ENCODE data around the gene TMEM235. TPM values are rescaled to one million over a fixed set of nuclear protein-coding genes. Genes with fewer than 3 reads are reported as not detected.
"Not testable (repeated sequence)": the region's sequence is repeated elsewhere in the genome, so short reads cannot be mapped to it uniquely, and the experiment has no call there.

The TMEM235 gene
- total RNA-seq, 2 experiments from 2014 or later, result 0.32 TPM; not detected in 1

- Histone ChIP-seq H3K4me2 (ENCODE audit: low read length) (no peak overlapping the region), H3K9me3 (ENCODE audit: low read length) (no peaks in the 10 kb centered on the region), H3K27ac (ENCODE audit: low read depth, low read length, poor library complexity, severe bottlenecking) (no peak overlapping the region), H3K9me2 (ENCODE audit: insufficient read depth, low read length) (no peaks in the 10 kb centered on the region), H3K4me3 (ENCODE audit: low read depth, low read length, poor library complexity, severe bottlenecking) (no peak overlapping the region), H3K4me1 (ENCODE audit: insufficient read depth, low read length, poor library complexity, severe bottlenecking) (peaks cover 25% of the 10 kb centered on the region), H4K20me1 (ENCODE audit: insufficient read depth, low read length) (no peaks in the 10 kb centered on the region), H2AFZ (ENCODE audit: low read length) (no peak overlapping the region), H3K36me3 (ENCODE audit: insufficient read depth, low read length) (no peaks in the 10 kb centered on the region), H3K79me2 (ENCODE audit: insufficient read depth, low read depth, low read length) (no peaks in the 10 kb centered on the region)
- BruUV-seq (replicated peaks), result no TSS peak
- intact Hi-C loops (cut with micrococcal nuclease; ENCODE audit: unreplicated experiment), result no loop called here
- CTCF ChIA-PET (ENCODE audit: unreplicated experiment), result no interaction called here
- POLR2A ChIA-PET, result no interaction called here
- TF ChIP-seq, protein P1, sequence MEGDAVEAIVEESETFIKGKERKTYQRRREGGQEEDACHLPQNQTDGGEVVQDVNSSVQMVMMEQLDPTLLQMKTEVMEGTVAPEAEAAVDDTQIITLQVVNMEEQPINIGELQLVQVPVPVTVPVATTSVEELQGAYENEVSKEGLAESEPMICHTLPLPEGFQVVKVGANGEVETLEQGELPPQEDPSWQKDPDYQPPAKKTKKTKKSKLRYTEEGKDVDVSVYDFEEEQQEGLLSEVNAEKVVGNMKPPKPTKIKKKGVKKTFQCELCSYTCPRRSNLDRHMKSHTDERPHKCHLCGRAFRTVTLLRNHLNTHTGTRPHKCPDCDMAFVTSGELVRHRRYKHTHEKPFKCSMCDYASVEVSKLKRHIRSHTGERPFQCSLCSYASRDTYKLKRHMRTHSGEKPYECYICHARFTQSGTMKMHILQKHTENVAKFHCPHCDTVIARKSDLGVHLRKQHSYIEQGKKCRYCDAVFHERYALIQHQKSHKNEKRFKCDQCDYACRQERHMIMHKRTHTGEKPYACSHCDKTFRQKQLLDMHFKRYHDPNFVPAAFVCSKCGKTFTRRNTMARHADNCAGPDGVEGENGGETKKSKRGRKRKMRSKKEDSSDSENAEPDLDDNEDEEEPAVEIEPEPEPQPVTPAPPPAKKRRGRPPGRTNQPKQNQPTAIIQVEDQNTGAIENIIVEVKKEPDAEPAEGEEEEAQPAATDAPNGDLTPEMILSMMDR (conservative IDR thresholded peaks at IDR 0.05; ENCODE audit: low read length), result no peak
- no peak for TF ChIP-seq EZH2phosphoT487 (IDR thresholded peaks at IDR 0.05; ENCODE audit: borderline replicate concordance, low read depth, low read length)
- no peak for DNase-seq (ENCODE audit: low spot score)
These were observed 2.2 kb downstream of the TMEM235 start for GRCh38 chr17:78233678-78234077.

GRCh38 chr17:78234261-78234865 lies 2.9 kb downstream of the TMEM235 start:
- BruUV-seq (replicated peaks), result no TSS peak
- POLR2A ChIA-PET, result interaction anchor here (0.6 kb wide), 1 partner anchor 33 kb away, joined by 4 read pairs; no protein-coding TSS in a partner anchor
- CTCF ChIA-PET (ENCODE audit: unreplicated experiment), result no interaction called here

GRCh38 chr17:78235022-78235421 lies 3.6 kb downstream of the TMEM235 start:
- H2AFZ ChIP-seq (ENCODE audit: low read length); H3K9me2 ChIP-seq (ENCODE audit: insufficient read depth, low read length); H3K36me3 ChIP-seq (ENCODE audit: insufficient read depth, low read length); intact Hi-C loops (cut with micrococcal nuclease; ENCODE audit: unreplicated experiment); H4K20me1 ChIP-seq (ENCODE audit: insufficient read depth, low read length); H3K79me2 ChIP-seq (ENCODE audit: insufficient read depth, low read depth, low read length); H3K4me2 ChIP-seq (ENCODE audit: low read length); H3K4me3 ChIP-seq (ENCODE audit: low read depth, low read length, poor library complexity, severe bottlenecking); DNase-seq (ENCODE audit: low spot score); H3K9me3 ChIP-seq (ENCODE audit: low read length); BruUV-seq (replicated peaks); CTCF ChIA-PET (ENCODE audit: unreplicated experiment); POLR2A ChIA-PET; H3K27ac ChIP-seq (ENCODE audit: low read depth, low read length, poor library complexity, severe bottlenecking): not testable (repeated sequence)
- peaks cover 39% of the 10 kb centered on the region for H3K4me1 ChIP-seq (ENCODE audit: insufficient read depth, low read length, poor library complexity, severe bottlenecking)

More at GRCh38 chr17:78234261-78234865, 2.9 kb downstream of the TMEM235 start:
- Histone ChIP-seq H3K36me3 (ENCODE audit: insufficient read depth, low read length) (no peaks in the 10 kb centered on the region), H2AFZ (ENCODE audit: low read length) (no peak overlapping the region), H3K9me2 (ENCODE audit: insufficient read depth, low read length) (no peaks in the 10 kb centered on the region), H3K79me2 (ENCODE audit: insufficient read depth, low read depth, low read length) (no peaks in the 10 kb centered on the region), H3K4me2 (ENCODE audit: low read length) (no peak overlapping the region), H3K9me3 (ENCODE audit: low read length) (no peaks in the 10 kb centered on the region), H3K27ac (ENCODE audit: low read depth, low read length, poor library complexity, severe bottlenecking) (no peak overlapping the region), H3K4me1 (ENCODE audit: insufficient read depth, low read length, poor library complexity, severe bottlenecking) (peaks cover 32% of the 10 kb centered on the region), H4K20me1 (ENCODE audit: insufficient read depth, low read length) (no peaks in the 10 kb centered on the region), H3K4me3 (ENCODE audit: low read depth, low read length, poor library complexity, severe bottlenecking) (no peak overlapping the region)
- DNase-seq (ENCODE audit: low spot score), result no peak
- intact Hi-C loops (cut with micrococcal nuclease; ENCODE audit: unreplicated experiment), result no loop called here
- TF ChIP-seq, protein P1 (conservative IDR thresholded peaks at IDR 0.05; ENCODE audit: low read length), result no peak
- no peak for TF ChIP-seq EZH2phosphoT487 (IDR thresholded peaks at IDR 0.05; ENCODE audit: borderline replicate concordance, low read depth, low read length)
